A549 (cell line): ENCODE data around the gene AUH. TPM values are rescaled to one million over a fixed set of nuclear protein-coding genes. Genes with fewer than 3 reads are reported as not detected.

Source experiments
- ATAC-seq, 2 experiments: fragments of 200-7000 bp in 1 of 2; fragments of >200 bp in 1 of 2; cut with Nextera tagmentation in 1 of 2; cut with Tn5 transposase in 1 of 2; 3 replicates each; pipeline versions ENCODE4 v1.8.0 to v1.9.1; 2018 to 2020; ENCODE audit warnings: mild to moderate bottlenecking in 1 of 2, moderate library complexity in 1 of 2
- CTCF ChIA-PET: fragments of 300-600 bp; sonication (Branson Sonifier 250); formaldehyde crosslinking; extraction: SDS; loops from one replicate; lab custom pipeline; 2021; ENCODE audit warnings: antibody characterized with exemption, inconsistent platforms; lab: Yijun Ruan, JAX
- POLR2A ChIA-PET: fragments of 350-600 bp; formaldehyde crosslinking; extraction: SDS; loops from one replicate; lab custom pipeline; 2021; ENCODE audit warnings: antibody characterized with exemption, inconsistent platforms; lab: Yijun Ruan, JAX
- DNase-seq, 2 experiments: peaks; one replicate each; pipeline versions ENCODE4 v3.0.0 to v3.0.0-alpha.2; 2011 to 2016; ENCODE audit warnings: low read depth in 1 of 2, low spot score in 1 of 2
- FAIRE-seq: peaks from 2 replicates; lab custom pipeline; 2011; peaks lifted over from hg19 to GRCh38; lab: Jason Lieb, UNC
- H3K27ac ChIP-seq, 2 experiments: fragments of >200 bp; sonication (Bioruptor Twin); formaldehyde crosslinking; 3 replicates each; pipeline ENCODE4 v1.5.1; 2016 to 2017
- H3K4me1 ChIP-seq: fragments of >200 bp; sonication (Bioruptor Twin); formaldehyde crosslinking; 3 replicates; pipeline ENCODE4 v1.6.1; 2016
- H3K4me2 ChIP-seq: fragments of >200 bp; sonication (Bioruptor Twin); formaldehyde crosslinking; 3 replicates; pipeline ENCODE4 v1.6.1; 2016
- H3K4me3 ChIP-seq: fragments of >200 bp; sonication (Bioruptor Twin); formaldehyde crosslinking; 3 replicates; pipeline ENCODE4 v1.5.1; 2016
- H3K9me3 ChIP-seq: fragments of >200 bp; sonication (Bioruptor Twin); formaldehyde crosslinking; 3 replicates; pipeline ENCODE4 v1.6.1; 2016
- ATOH8 ChIP-seq: fragments of 250-450 bp; sonication (Bioruptor Pico); IDR thresholded peaks from 2 replicates; pipeline ENCODE4 v1.5.0; 2020; ENCODE audit warnings: low read depth, mild to moderate bottlenecking, moderate library complexity
- BCL3 ChIP-seq: fragments of >200 bp; sonication (Bioruptor Twin); formaldehyde crosslinking; IDR thresholded peaks from 3 replicates; pipeline ENCODE4 v1.6.1; 2016
- CBX8 ChIP-seq: fragments of 200-600 bp; sonication (generic); IDR thresholded peaks from 2 replicates; pipeline ENCODE4 v1.6.1; 2016
- CHD2 ChIP-seq: fragments of 150-350 bp; IDR thresholded peaks from 2 replicates; pipeline ENCODE4 v1.6.1; 2014; ENCODE audit warnings: low read length; ENCODE audit not compliant: partially characterized antibody
- CHD4 ChIP-seq: fragments of 200-600 bp; sonication (generic); IDR thresholded peaks from 2 replicates; pipeline ENCODE4 v1.6.1; 2016; ENCODE audit warnings: antibody characterized with exemption, mild to moderate bottlenecking, borderline replicate concordance
- CTCF ChIP-seq: fragments of >200 bp; sonication (Bioruptor Twin); formaldehyde crosslinking; IDR thresholded peaks from 3 replicates; pipeline ENCODE4 v1.5.1; 2016
- EHMT2 ChIP-seq: fragments of 200-600 bp; sonication (generic); IDR thresholded peaks from 2 replicates; pipeline ENCODE4 v1.6.1; 2016; ENCODE audit warnings: antibody characterized with exemption, low read depth, mild to moderate bottlenecking, moderate library complexity
- ELK1 ChIP-seq: fragments of 150-350 bp; IDR thresholded peaks from 2 replicates; pipeline ENCODE4 v1.6.1; 2014; ENCODE audit warnings: low read depth, mild to moderate bottlenecking, low read length
- FOSB ChIP-seq: fragments of 250-450 bp; sonication (Bioruptor Pico); IDR thresholded peaks from 2 replicates; pipeline ENCODE4 v1.5.0; 2020; ENCODE audit warnings: mild to moderate bottlenecking, moderate library complexity
- FOXS1 ChIP-seq: fragments of 250-450 bp; sonication (Bioruptor Pico); IDR thresholded peaks from 2 replicates; pipeline ENCODE4 v1.5.0; 2020; ENCODE audit warnings: mild to moderate bottlenecking, moderate library complexity
- GATA3 ChIP-seq: IDR thresholded peaks from 2 replicates; pipeline ENCODE4 v1.6.1; 2012; ENCODE audit warnings: borderline replicate concordance
- HEYL ChIP-seq: fragments of 250-450 bp; sonication (Bioruptor Pico); IDR thresholded peaks from 2 replicates; pipeline ENCODE4 v1.8.0; 2021; ENCODE audit warnings: mild to moderate bottlenecking, moderate library complexity
- HOXB13 ChIP-seq: fragments of 250-450 bp; sonication (Bioruptor Pico); IDR thresholded peaks from 2 replicates; pipeline ENCODE4 v1.5.0; 2020; ENCODE audit warnings: low read depth, mild to moderate bottlenecking, moderate library complexity
- JUN ChIP-seq, 2 experiments: fragments of >200 bp; sonication (Bioruptor Twin); formaldehyde crosslinking; IDR thresholded peaks; 2 replicates in 1 of 2; 3 replicates in 1 of 2; pipeline ENCODE4 v1.6.1; 2016 to 2017
- JUNB ChIP-seq: fragments of >200 bp; sonication (Bioruptor Twin); formaldehyde crosslinking; IDR thresholded peaks from 2 replicates; pipeline ENCODE4 v1.6.1; 2016
- MAX ChIP-seq: IDR thresholded peaks from 2 replicates; pipeline ENCODE4 v1.6.1; 2012
- NR3C1 ChIP-seq: fragments of >200 bp; sonication (Bioruptor Twin); formaldehyde crosslinking; IDR thresholded peaks from 3 replicates; pipeline ENCODE4 v1.6.1; 2017
- POLR2A ChIP-seq: IDR thresholded peaks from 2 replicates; pipeline ENCODE4 v1.6.1; 2012; ENCODE audit warnings: mild to moderate bottlenecking, low read length
- RAD21 ChIP-seq, 2 experiments: fragments of >200 bp in 1 of 2; sonication (Bioruptor Twin) in 1 of 2; formaldehyde crosslinking in 1 of 2; IDR thresholded peaks in 1 of 2; conservative IDR thresholded peaks in 1 of 2; 2 replicates in 1 of 2; 3 replicates in 1 of 2; pipeline ENCODE4 v1.6.1; 2012 to 2018; ENCODE audit warnings: inconsistent platforms in 1 of 2
- RARB ChIP-seq: fragments of 250-450 bp; sonication (Bioruptor Pico); IDR thresholded peaks from 2 replicates; pipeline ENCODE4 v1.8.0; 2021; ENCODE audit warnings: mild to moderate bottlenecking, moderate library complexity
- RFX5 ChIP-seq: fragments of 450-650 bp; IDR thresholded peaks from 2 replicates; pipeline ENCODE4 v1.7.1; 2014; ENCODE audit warnings: antibody characterized with exemption, mild to moderate bottlenecking, moderate library complexity
- ZC3H11A ChIP-seq: fragments of 450-650 bp; IDR thresholded peaks from 2 replicates; pipeline ENCODE4 v1.6.1; 2014; ENCODE audit warnings: antibody characterized with exemption, mild to moderate bottlenecking
- ZFP36 ChIP-seq: fragments of 450-650 bp; IDR thresholded peaks from 2 replicates; pipeline ENCODE4 v1.6.1; 2014; ENCODE audit warnings: borderline replicate concordance; ENCODE audit not compliant: partially characterized antibody
- ZNF302 ChIP-seq: fragments of 250-450 bp; sonication (Bioruptor Pico); IDR thresholded peaks from 2 replicates; pipeline ENCODE4 v1.9.0; 2021; ENCODE audit warnings: inconsistent platforms, mild to moderate bottlenecking, moderate library complexity
- ZSCAN20 ChIP-seq: fragments of 250-450 bp; sonication (Bioruptor Pico); IDR thresholded peaks from 2 replicates; pipeline ENCODE4 v1.8.0; 2022; ENCODE audit warnings: mild to moderate bottlenecking, moderate library complexity
- WGBS: methylation state at CpG from one replicate; pipeline ENCODE4 v1.1.6; 2017; ENCODE audit errors: missing lambda C conversion rate; 5-methylcytosine and 5-hydroxymethylcytosine counted together
- polyA plus RNA-seq, 4 experiments: library from polyadenylated mRNA; depleted of rRNA in 3 of 4; stranded (reverse); fragments of >200 nt; fragmentation: RNase III in 1 of 4; extraction: RNeasy Plus Mini Kit Qiagen cat#74134 plus additional on column Dnase treatment in 1 of 4; gene quantifications; 2 replicates in 3 of 4; 3 replicates in 1 of 4; pipeline ENCODE4 v1.2.3, GENCODE V29; 2011 to 2017

Gene AUH
- polyA plus RNA-seq, 2 of the 4 experiments (the other 2 are of a cell fraction): 11.1 to 15.9 TPM

DNA sequence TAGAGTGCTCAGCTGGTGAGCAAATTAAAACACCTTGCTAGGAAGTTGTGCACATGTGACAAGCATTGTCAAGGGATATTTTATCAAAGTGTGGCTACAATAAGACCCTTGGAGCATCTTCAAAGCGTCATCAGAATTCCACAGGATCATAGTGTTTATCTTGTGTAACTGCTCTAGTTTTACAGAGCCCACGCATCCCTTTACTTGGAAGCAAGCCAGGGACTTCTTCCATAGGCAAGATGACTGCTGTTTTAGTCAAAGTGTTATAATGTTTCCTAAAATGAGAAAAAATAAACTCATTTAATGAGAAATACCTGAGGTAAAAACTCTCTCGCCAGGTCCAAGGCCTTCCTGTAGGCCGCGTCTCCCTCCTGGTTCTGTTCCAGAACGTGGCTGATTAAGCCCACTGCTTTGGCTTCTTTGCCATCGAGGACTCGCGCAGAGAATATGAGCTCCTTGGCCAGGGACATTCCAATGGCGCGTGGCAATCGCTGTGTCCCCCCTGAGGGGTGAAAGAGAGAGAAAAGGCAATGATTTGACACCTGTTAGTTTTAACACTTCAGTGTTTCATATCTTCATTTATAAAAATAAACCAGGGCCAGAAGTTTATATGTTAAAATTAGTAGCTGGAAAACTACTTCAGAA lies 141.1 kb downstream of the AUH start:
- DNase-seq: no peak
- H3K27ac ChIP-seq: no peak overlapping the region
- 93% methylated on average over 12 of the region's 12 CpGs for WGBS
- ChIA-PET CTCF (no interaction called here), POLR2A (no interaction called here)
- TF ChIP-seq RFX5: no peak
- no peaks in the 10 kb centered on the region for H3K9me3 ChIP-seq
- H3K4me2 ChIP-seq: no peak overlapping the region
- FAIRE-seq: no peak
- no peak for ATAC-seq
- no peaks in the 10 kb centered on the region for H3K4me1 ChIP-seq
- no peak overlapping the region for H3K4me3 ChIP-seq

DNA sequence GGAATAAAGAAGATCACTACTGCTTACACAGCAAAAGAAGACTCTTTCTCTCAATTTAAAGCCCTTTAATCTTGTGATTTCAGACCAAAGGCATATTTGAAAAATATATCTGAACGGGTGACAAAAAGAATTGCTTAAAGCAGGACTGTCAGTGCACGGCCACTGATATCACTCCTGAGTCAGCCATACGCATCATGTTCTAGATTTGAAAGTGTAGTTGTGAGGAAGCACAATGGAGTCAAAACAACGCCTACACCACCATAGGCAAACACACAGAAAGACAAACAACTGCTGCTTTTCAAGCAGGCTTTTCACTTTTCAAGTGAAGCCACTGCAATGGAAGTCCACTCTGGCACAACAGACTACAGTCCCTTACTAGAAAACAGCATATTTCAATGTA lies 141.7 kb downstream of the AUH start:
- ATAC-seq (no peak), DNase-seq (no peak), FAIRE-seq (no peak)
- H3K4me1 ChIP-seq: no peaks in the 10 kb centered on the region
- H3K4me2 ChIP-seq: no peak overlapping the region
- POLR2A ChIA-PET: no interaction called here
- 88% methylated on average over 4 of the region's 4 CpGs for WGBS
- no peak overlapping the region for H3K4me3 ChIP-seq
- no peak overlapping the region for H3K27ac ChIP-seq
- CTCF ChIA-PET: no interaction called here
- H3K9me3 ChIP-seq: no peaks in the 10 kb centered on the region
- TF ChIP-seq HOXB13 (CRISPR knock-in tag) (no peak), CTCF (no peak), JUNB (no peak), JUN (IDR thresholded peaks at IDR 0.05) (no peak), FOXS1 (CRISPR knock-in tag) (no peak), CBX8 (no peak), ATOH8 (CRISPR knock-in tag) (no peak), POLR2A (no peak), EHMT2 (no peak), CHD4 (no peak), CHD2 (no peak), ZNF302 (CRISPR knock-in tag) (no peak), MAX (no peak), BCL3 (no peak), RAD21 (conservative IDR thresholded peaks at IDR 0.05 in 1 of 2, IDR thresholded peaks at IDR 0.05 in 1 of 2) (no peak)

GRCh38 chr9:91219557-91219956 lies 142.2 kb downstream of the AUH start:
- whole genome bisulfite sequencing: 74% methylated on average over 1 of the region's 1 CpG
- POLR2A ChIA-PET: no interaction called here

More at GRCh38 chr9:91219557-91219956, 142.2 kb downstream of the AUH start:
- H3K9me3 ChIP-seq: no peaks in the 10 kb centered on the region
- H3K4me3 ChIP-seq: no peak overlapping the region
- no peak for DNase-seq
- no peak for FAIRE-seq
- no peak for TF ChIP-seq RARB (CRISPR knock-in tag)
- TF ChIP-seq CTCF: no peak
- no peak for TF ChIP-seq ZC3H11A
- no peak for TF ChIP-seq NR3C1
- TF ChIP-seq GATA3: no peak
- TF ChIP-seq FOSB: no peak
- no peak for TF ChIP-seq HEYL (CRISPR knock-in tag)
- TF ChIP-seq ZFP36: no peak
- TF ChIP-seq ZSCAN20 (CRISPR knock-in tag): no peak
- TF ChIP-seq ELK1: no peak
- no peaks in the 10 kb centered on the region for H3K4me1 ChIP-seq
- H3K4me2 ChIP-seq: no peak overlapping the region
- CTCF ChIA-PET: interaction anchor here (1.4 kb wide), 1 partner anchor 130 kb away, joined by 4 read pairs; no protein-coding TSS in a partner anchor
- ATAC-seq: no peak
- H3K27ac ChIP-seq: no peak overlapping the region
